ENCODE results near the gene AKAP3. TPM values are rescaled to one million over a fixed set of nuclear protein-coding genes. Genes with fewer than 3 reads are reported as not detected.
A peak's percentile ranks its signal among the peaks of the same experiment; 100 is the strongest.

AKAP3 gene
- 0.52 and 1.4 TPM in 2 replicates for total RNA-seq (2014; rRNA removed)
- 0.40 TPM for polyA plus RNA-seq (2012)

- peak; percentile 78 for DNase-seq (ENCODE audit: low read depth)
Observed at GRCh38 chr12:4648501-4649357, at the start of gene AKAP3, which contains the start of gene NDUFA9. Gene AKAP3, minus strand, starts transcription at chr12:4649051. Its CDS starts 10,855 bp downstream, at chr12:4638196. Gene NDUFA9, plus strand, starts transcription at chr12:4649114. Its CDS starts 13 bp downstream, at chr12:4649127.

DNA sequence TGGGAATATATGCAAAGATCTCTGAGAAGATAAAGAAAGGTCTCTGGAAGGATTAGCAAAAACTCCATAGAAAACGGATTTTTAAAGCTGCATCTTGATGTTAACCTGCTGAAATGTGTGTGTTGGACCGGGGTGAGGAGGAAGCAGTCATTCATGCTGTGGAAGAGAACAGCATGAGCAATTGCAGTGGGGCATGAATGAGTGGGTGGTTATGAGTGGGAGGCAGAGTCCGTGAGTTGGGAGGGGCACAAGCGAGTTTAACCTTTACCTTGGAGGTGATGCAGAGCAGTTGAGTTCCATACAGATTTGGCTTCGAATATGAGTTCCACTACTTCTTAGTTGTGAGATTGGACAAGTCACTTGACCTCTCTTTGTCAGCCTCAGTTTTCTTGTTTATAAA, 41.9 kb upstream of the AKAP3 start:
- no peak for DNase-seq (ENCODE audit: low read depth)

- no peak for DNase-seq (ENCODE audit: low read depth)
Observed at GRCh38 chr12:4685317-4685716, 36.5 kb upstream of the AKAP3 start.

DNA sequence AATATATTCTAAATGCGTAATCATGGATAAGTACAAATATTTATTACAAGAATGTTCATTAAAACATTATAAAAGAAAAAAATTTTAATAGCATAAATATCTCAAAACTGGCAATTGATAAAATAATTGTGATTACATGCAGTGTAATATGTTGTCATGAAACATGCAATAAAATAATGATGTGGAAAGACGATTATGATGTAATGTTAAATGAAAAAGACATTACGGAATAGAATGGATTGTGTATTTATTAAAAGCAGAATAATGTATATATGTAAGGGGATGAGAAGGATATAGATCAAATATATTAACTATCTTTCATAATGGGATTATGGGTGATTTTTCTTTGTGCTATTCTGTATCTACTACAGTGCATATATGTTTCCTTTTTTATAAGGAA, 32.9 kb upstream of the AKAP3 start:
- no peak for DNase-seq (ENCODE audit: low read depth)

- no peak for DNase-seq (ENCODE audit: low read depth)
Observed at GRCh38 chr12:4679711-4680110, 30.9 kb upstream of the AKAP3 start.

GRCh38 chr12:4665236-4665635, 16.4 kb upstream of the AKAP3 start:
- no peak for DNase-seq (ENCODE audit: low read depth)

- peak; percentile 81 for DNase-seq (ENCODE audit: low read depth)
Observed at GRCh38 chr12:4663971-4664505, 15.2 kb upstream of the AKAP3 start.

DNA sequence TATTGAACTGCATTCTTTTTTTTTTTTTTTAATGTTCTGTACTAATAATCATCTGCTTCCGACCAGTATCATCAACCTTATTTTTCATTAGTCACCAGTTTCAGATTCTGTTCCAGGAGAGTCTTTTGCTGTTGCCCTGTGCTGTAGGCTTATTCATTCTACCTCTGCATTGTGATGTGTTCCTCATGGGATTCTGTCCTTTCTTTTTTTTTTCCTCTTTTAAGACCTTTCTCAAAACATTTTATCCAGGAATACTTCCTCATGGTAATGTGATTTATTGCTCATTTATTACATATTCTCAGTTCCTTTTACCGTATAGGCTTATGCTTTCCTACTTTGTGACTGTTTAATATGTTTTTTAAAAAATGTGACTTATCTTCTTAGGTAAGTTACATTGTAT, 4.8 kb upstream of the AKAP3 start:
- DNase-seq (ENCODE audit: low read depth), result no peak

- DNase-seq (ENCODE audit: low read depth), result peak; percentile 2
Observed at GRCh38 chr12:4653257-4653656, 4.4 kb upstream of the AKAP3 start.

DNA sequence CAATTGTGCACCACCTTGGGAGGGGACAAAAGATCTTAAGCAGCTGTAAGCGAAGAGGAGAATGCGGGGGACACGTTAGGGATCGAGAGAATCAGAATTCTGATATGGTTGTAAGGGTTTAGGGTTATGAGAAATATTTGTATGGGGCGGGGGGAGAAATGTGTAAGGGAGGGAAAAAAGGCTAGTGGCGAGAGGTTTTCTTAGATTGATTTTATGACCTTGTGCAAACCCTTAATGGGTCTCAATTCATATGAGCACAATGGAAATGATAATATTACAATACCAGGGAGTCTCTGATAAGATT, 459 bp upstream of the AKAP3 start:
- no peak for DNase-seq (ENCODE audit: low read depth)

DNA sequence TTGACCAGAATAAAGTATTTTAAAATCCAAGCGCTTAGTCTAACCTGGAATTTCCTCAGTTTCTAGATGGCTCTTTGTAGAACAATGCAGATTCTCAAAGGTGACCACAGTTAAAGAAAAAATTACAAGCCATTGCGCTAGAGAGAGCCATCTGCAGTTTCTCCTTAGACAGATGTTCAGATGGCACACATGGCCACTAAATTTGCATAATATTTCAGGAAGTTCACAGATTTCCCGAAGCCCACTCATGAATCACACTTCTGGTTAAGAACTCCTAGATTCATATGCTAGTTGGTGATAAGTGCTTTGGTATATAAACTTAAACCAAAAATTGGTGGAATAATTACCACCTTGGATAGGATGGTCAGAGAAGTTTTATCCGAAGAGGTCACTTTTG, 749 bp downstream of the AKAP3 start:
- DNase-seq (ENCODE audit: low read depth), result peak; percentile 3

DNA sequence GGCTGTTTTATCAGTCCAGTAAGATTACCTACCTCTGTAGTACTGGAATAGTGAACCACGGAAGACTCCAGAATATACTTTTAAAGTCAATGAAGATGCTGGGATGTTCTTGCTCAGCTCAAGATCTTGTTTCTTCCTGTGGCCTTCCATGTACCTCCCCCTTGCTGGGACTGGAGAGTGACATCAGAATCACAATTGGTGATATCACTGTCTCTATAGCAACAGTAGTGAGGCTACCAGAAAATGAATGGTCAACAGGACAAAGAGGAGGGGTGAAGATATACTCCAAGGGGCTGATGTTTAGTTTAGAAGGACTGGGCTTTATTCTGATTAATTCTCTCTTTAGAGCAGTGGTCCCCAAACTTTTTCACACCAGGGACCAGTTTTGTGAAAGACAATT, 3.8 kb downstream of the AKAP3 start:
- DNase-seq (ENCODE audit: low read depth), result no peak

- no peak for DNase-seq (ENCODE audit: low read depth)
Observed at GRCh38 chr12:4643747-4644146, 5.1 kb downstream of the AKAP3 start.

GRCh38 chr12:4630262-4630661, 18.6 kb downstream of the AKAP3 start:
- DNase-seq (ENCODE audit: low read depth), result no peak

- no peak for DNase-seq (ENCODE audit: low read depth)
Observed at GRCh38 chr12:4628406-4628805, 20.4 kb downstream of the AKAP3 start.

- DNase-seq (ENCODE audit: low read depth), result no peak
Observed at GRCh38 chr12:4626543-4626942, 22.3 kb downstream of the AKAP3 start.

DNA sequence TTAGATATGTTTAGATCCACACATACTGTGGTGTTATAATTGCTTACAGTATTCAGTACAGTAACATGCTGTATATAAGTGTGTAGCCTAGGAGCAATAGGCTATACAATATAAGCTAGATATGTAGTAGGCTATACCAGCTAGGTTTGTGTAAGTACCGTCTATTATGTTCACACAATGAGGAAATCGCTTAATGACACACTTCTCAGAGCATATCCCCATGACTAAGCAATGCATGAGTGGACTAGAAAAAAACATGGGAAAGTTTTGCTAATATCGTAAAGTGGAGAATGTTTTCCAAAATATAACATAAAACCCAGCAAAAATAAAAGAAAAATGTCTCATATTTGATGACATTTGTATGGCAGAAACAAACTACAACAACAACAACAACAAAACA, 27.3 kb downstream of the AKAP3 start:
- DNase-seq (ENCODE audit: low read depth), result no peak

DNA sequence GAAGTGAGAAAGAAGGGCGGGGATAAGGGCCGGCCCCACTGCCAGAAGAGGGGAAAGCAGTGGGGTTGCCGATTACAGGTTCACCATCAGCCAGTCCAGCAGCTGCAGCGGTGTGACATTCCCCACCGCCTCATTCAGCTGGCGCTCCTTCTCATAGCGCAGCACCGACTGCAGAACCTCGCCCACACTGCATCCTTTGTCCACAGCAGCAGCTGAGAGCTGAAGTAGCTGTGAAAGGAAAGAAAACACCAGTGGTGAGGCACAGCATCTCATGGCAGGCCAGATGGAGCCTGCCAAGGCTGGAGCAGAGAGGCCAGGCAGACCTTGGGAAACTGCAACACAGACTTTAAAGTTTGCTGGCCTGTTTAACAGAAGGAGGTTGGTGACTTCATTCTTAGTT, 33.2 kb downstream of the AKAP3 start:
- DNase-seq (ENCODE audit: low read depth), result no peak

DNA sequence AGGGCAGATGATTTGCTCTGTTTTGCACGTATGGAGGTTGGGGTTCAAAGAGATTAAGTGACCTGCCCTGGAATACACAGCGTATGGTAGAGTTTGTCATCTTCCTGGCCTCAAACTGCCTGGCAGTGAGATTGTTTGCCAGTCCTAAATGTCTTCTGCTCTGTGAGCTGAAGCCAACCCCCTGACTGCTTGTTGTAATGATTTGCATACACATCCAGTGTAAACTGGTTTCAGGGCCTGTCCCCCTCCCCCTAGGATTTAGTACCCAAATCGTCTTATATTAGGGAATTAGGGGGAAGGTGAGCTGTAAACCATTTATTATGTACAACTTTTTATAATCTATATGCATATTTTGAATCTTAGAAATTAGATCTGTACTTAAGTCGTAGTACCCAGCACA, 38.4 kb downstream of the AKAP3 start:
- DNase-seq (ENCODE audit: low read depth), result no peak

DNA sequence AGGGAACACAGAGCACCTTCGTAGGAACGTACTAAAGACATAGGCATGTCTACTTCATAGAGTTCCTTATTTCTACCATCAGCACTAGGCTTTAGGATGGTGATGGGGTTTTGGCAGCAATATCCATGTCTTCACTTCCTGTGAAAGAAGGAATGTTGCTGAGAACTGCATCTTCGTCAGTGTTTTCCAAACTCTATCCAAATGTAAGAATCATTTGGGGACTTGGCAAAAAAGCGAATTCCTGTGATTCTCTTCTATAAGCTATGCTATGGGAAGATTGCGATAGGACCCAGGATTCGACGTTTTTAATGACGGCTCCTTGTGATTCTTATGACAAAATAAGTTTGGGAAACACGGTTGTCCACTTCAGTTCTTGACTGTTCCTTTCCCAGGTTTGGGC, 39.8 kb downstream of the AKAP3 start:
- no peak for DNase-seq (ENCODE audit: low read depth)

GRCh38 chr12:4607056-4607455, 41.8 kb downstream of the AKAP3 start:
- no peak for DNase-seq (ENCODE audit: low read depth)

- DNase-seq (ENCODE audit: low read depth), result peak; percentile 86
Observed at GRCh38 chr12:4604684-4605193, 44.1 kb downstream of the AKAP3 start.

DNA sequence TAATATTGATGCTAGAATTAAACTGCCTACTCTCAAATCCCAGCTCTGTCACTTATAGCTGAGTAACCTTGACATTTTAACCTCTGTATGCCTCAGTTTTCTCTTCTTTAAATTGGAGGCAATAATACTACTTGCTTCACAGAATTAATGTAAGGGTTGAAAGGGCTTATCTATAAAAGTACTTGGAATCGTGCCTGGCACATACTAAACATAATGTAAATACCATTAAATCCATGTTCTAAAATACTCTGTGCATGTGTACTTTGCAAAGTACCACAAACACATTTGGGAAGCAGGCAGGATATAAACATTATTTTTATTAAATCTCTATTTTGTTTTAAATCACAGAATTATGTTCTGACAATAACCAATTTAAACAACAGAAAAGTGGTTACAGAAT, 44.9 kb downstream of the AKAP3 start:
- no peak for DNase-seq (ENCODE audit: low read depth)

Data from LHCN-M2 (cell line).